ENCODE results near the gene TMEM120B.
"Not testable (repeated sequence)": the region's sequence is repeated elsewhere in the genome, so short reads cannot be mapped to it uniquely, and the experiment has no call there.

TMEM120B gene

GRCh38 chr12:121712461-121713256 lies at the start of gene TMEM120B:
TSS of gene TMEM120B (plus strand) at chr12:121712752. CDS start at chr12:121712896, 144 bp downstream.
- Histone ChIP-seq H3K9me3 (ENCODE audit: control insufficient read depth in 1 of 2, low read length in 2 of 2) (no peaks in the 10 kb centered on the region), H3K27ac (ENCODE audit: low read length) (peak within 1 kb of the TSS; percentile 88), H3K27me3 (ENCODE audit: low read depth, low read length) (no peaks in the 10 kb centered on the region), H3K4me1 (ENCODE audit: control insufficient read depth in 1 of 2, insufficient read depth in 2 of 2, low read length in 2 of 2) (peaks cover 0 to 26% of the 10 kb centered on the region in 2 donors), H3K4me3 (ENCODE audit: low read depth in 1 of 2, low read length in 2 of 2) (peak within 1 kb of the TSS; percentile 91 to 95), H3K36me3 (ENCODE audit: control insufficient read depth in 1 of 2, insufficient read depth in 2 of 2, low read length in 2 of 2) (no peaks in the 10 kb centered on the region)

- H3K27ac ChIP-seq (ENCODE audit: low read length): no peak overlapping the region
- H3K4me3 ChIP-seq (ENCODE audit: low read depth in 1 of 2, low read length in 2 of 2): no peak overlapping the region
- no peaks in the 10 kb centered on the region for H3K4me1 ChIP-seq (ENCODE audit: control insufficient read depth in 1 of 2, insufficient read depth in 2 of 2, low read length in 2 of 2)
Observed at GRCh38 chr12:121663610-121663929, 49.0 kb upstream of the TMEM120B start.

GRCh38 chr12:121666829-121667228 lies 45.7 kb upstream of the TMEM120B start:
- H3K9me3 ChIP-seq (ENCODE audit: control insufficient read depth in 1 of 2, low read length in 2 of 2); H3K4me1 ChIP-seq (ENCODE audit: control insufficient read depth in 1 of 2, insufficient read depth in 2 of 2, low read length in 2 of 2); H3K27me3 ChIP-seq (ENCODE audit: low read depth, low read length); H3K4me3 ChIP-seq (ENCODE audit: low read depth in 1 of 2, low read length in 2 of 2); H3K27ac ChIP-seq (ENCODE audit: low read length); H3K36me3 ChIP-seq (ENCODE audit: control insufficient read depth in 1 of 2, insufficient read depth in 2 of 2, low read length in 2 of 2): not testable (repeated sequence)

More at GRCh38 chr12:121663610-121663929, 49.0 kb upstream of the TMEM120B start:
- Histone ChIP-seq H3K9me3 (ENCODE audit: control insufficient read depth in 1 of 2, low read length in 2 of 2) (no peaks in the 10 kb centered on the region), H3K36me3 (ENCODE audit: control insufficient read depth in 1 of 2, insufficient read depth in 2 of 2, low read length in 2 of 2) (no peaks in the 10 kb centered on the region), H3K27me3 (ENCODE audit: low read depth, low read length) (no peaks in the 10 kb centered on the region)

- Histone ChIP-seq H3K27ac (ENCODE audit: low read length) (no peak overlapping the region), H3K27me3 (ENCODE audit: low read depth, low read length) (no peaks in the 10 kb centered on the region), H3K4me1 (ENCODE audit: control insufficient read depth in 1 of 2, insufficient read depth in 2 of 2, low read length in 2 of 2) (peaks cover 0 to 5% of the 10 kb centered on the region in 2 donors), H3K9me3 (ENCODE audit: control insufficient read depth in 1 of 2, low read length in 2 of 2) (no peaks in the 10 kb centered on the region), H3K4me3 (ENCODE audit: low read depth in 1 of 2, low read length in 2 of 2) (no peak overlapping the region), H3K36me3 (ENCODE audit: control insufficient read depth in 1 of 2, insufficient read depth in 2 of 2, low read length in 2 of 2) (no peaks in the 10 kb centered on the region)
Observed at GRCh38 chr12:121668750-121669520, 43.6 kb upstream of the TMEM120B start.

GRCh38 chr12:121669521-121669900 lies 43.0 kb upstream of the TMEM120B start, which contains the start of gene MORN3:
TSS of gene MORN3 (minus strand) at chr12:121669654. CDS start at chr12:121669483, 171 bp downstream.
- Histone ChIP-seq H3K9me3 (ENCODE audit: control insufficient read depth in 1 of 2, low read length in 2 of 2) (no peaks in the 10 kb centered on the region), H3K27ac (ENCODE audit: low read length) (no peak within 1 kb of the TSS), H3K27me3 (ENCODE audit: low read depth, low read length) (no peaks in the 10 kb centered on the region), H3K4me1 (ENCODE audit: control insufficient read depth in 1 of 2, insufficient read depth in 2 of 2, low read length in 2 of 2) (peaks cover 0 to 5% of the 10 kb centered on the region in 2 donors), H3K36me3 (ENCODE audit: control insufficient read depth in 1 of 2, insufficient read depth in 2 of 2, low read length in 2 of 2) (no peaks in the 10 kb centered on the region), H3K4me3 (ENCODE audit: low read depth in 1 of 2, low read length in 2 of 2) (no peak within 1 kb of the TSS)

- no peaks in the 10 kb centered on the region for H3K9me3 ChIP-seq (ENCODE audit: control insufficient read depth in 1 of 2, low read length in 2 of 2)
- no peak overlapping the region for H3K27ac ChIP-seq (ENCODE audit: low read length)
- H3K27me3 ChIP-seq (ENCODE audit: low read depth, low read length): no peaks in the 10 kb centered on the region
- peaks cover 0 to 5% of the 10 kb centered on the region in 2 donors for H3K4me1 ChIP-seq (ENCODE audit: control insufficient read depth in 1 of 2, insufficient read depth in 2 of 2, low read length in 2 of 2)
- H3K36me3 ChIP-seq (ENCODE audit: control insufficient read depth in 1 of 2, insufficient read depth in 2 of 2, low read length in 2 of 2): no peaks in the 10 kb centered on the region
- H3K4me3 ChIP-seq (ENCODE audit: low read depth in 1 of 2, low read length in 2 of 2): peak overlapping the region in 1 of 2 donors; percentile 67
Observed at GRCh38 chr12:121673013-121673511, 39.5 kb upstream of the TMEM120B start.

GRCh38 chr12:121676190-121676589 lies 36.4 kb upstream of the TMEM120B start:
- Histone ChIP-seq H3K4me1 (ENCODE audit: control insufficient read depth in 1 of 2, insufficient read depth in 2 of 2, low read length in 2 of 2) (peaks cover 0 to 5% of the 10 kb centered on the region in 2 donors), H3K4me3 (ENCODE audit: low read depth in 1 of 2, low read length in 2 of 2) (no peak overlapping the region), H3K9me3 (ENCODE audit: control insufficient read depth in 1 of 2, low read length in 2 of 2) (no peaks in the 10 kb centered on the region), H3K27me3 (ENCODE audit: low read depth, low read length) (no peaks in the 10 kb centered on the region), H3K27ac (ENCODE audit: low read length) (no peak overlapping the region), H3K36me3 (ENCODE audit: control insufficient read depth in 1 of 2, insufficient read depth in 2 of 2, low read length in 2 of 2) (no peaks in the 10 kb centered on the region)

- Histone ChIP-seq H3K4me3 (ENCODE audit: low read depth in 1 of 2, low read length in 2 of 2) (no peak overlapping the region), H3K27ac (ENCODE audit: low read length) (no peak overlapping the region), H3K4me1 (ENCODE audit: control insufficient read depth in 1 of 2, insufficient read depth in 2 of 2, low read length in 2 of 2) (no peaks in the 10 kb centered on the region), H3K36me3 (ENCODE audit: control insufficient read depth in 1 of 2, insufficient read depth in 2 of 2, low read length in 2 of 2) (no peaks in the 10 kb centered on the region), H3K27me3 (ENCODE audit: low read depth, low read length) (no peaks in the 10 kb centered on the region), H3K9me3 (ENCODE audit: control insufficient read depth in 1 of 2, low read length in 2 of 2) (no peaks in the 10 kb centered on the region)
Observed at GRCh38 chr12:121678305-121678704, 34.2 kb upstream of the TMEM120B start.

- H3K4me3 ChIP-seq (ENCODE audit: low read depth in 1 of 2, low read length in 2 of 2): no peak overlapping the region
- no peaks in the 10 kb centered on the region for H3K36me3 ChIP-seq (ENCODE audit: control insufficient read depth in 1 of 2, insufficient read depth in 2 of 2, low read length in 2 of 2)
- H3K27me3 ChIP-seq (ENCODE audit: low read depth, low read length): no peaks in the 10 kb centered on the region
- no peaks in the 10 kb centered on the region for H3K4me1 ChIP-seq (ENCODE audit: control insufficient read depth in 1 of 2, insufficient read depth in 2 of 2, low read length in 2 of 2)
- no peak overlapping the region for H3K27ac ChIP-seq (ENCODE audit: low read length)
- no peaks in the 10 kb centered on the region for H3K9me3 ChIP-seq (ENCODE audit: control insufficient read depth in 1 of 2, low read length in 2 of 2)
Observed at GRCh38 chr12:121678716-121679300, 33.7 kb upstream of the TMEM120B start.

GRCh38 chr12:121679661-121680197 lies 32.8 kb upstream of the TMEM120B start:
- not testable (repeated sequence) for H3K27me3 ChIP-seq (ENCODE audit: low read depth, low read length); H3K9me3 ChIP-seq (ENCODE audit: control insufficient read depth in 1 of 2, low read length in 2 of 2); H3K27ac ChIP-seq (ENCODE audit: low read length); H3K4me3 ChIP-seq (ENCODE audit: low read depth in 1 of 2, low read length in 2 of 2); H3K4me1 ChIP-seq (ENCODE audit: control insufficient read depth in 1 of 2, insufficient read depth in 2 of 2, low read length in 2 of 2); H3K36me3 ChIP-seq (ENCODE audit: control insufficient read depth in 1 of 2, insufficient read depth in 2 of 2, low read length in 2 of 2)

GRCh38 chr12:121688966-121689365 lies 23.6 kb upstream of the TMEM120B start:
- no peaks in the 10 kb centered on the region for H3K9me3 ChIP-seq (ENCODE audit: control insufficient read depth in 1 of 2, low read length in 2 of 2)
- no peaks in the 10 kb centered on the region for H3K27me3 ChIP-seq (ENCODE audit: low read depth, low read length)
- no peak overlapping the region for H3K27ac ChIP-seq (ENCODE audit: low read length)
- peaks cover 0 to 5% of the 10 kb centered on the region in 2 donors for H3K4me1 ChIP-seq (ENCODE audit: control insufficient read depth in 1 of 2, insufficient read depth in 2 of 2, low read length in 2 of 2)
- H3K36me3 ChIP-seq (ENCODE audit: control insufficient read depth in 1 of 2, insufficient read depth in 2 of 2, low read length in 2 of 2): no peaks in the 10 kb centered on the region
- no peak overlapping the region for H3K4me3 ChIP-seq (ENCODE audit: low read depth in 1 of 2, low read length in 2 of 2)

Measured in muscle layer of duodenum (tissue), 2 donors.